Neural cell (in vitro differentiated cells): ENCODE measurements around the gene NPTN. TPM values are rescaled to one million over a fixed set of nuclear protein-coding genes. Genes with fewer than 3 reads are reported as not detected.
A peak's percentile ranks its signal among the peaks of the same experiment; 100 is the strongest.

ENCODE experiments used
- H2AFZ ChIP-seq: fragments of 200-600, 300-800 bp; sonication (generic), shearing (Covaris generic); 2 replicates; pipeline ENCODE4 v1.6.0; 2014; ENCODE audit warnings: low read depth, mild to moderate bottlenecking, antibody characterized with exemption, low read length, moderate library complexity
- H3F3A ChIP-seq: fragments of 200-600 bp; shearing (Covaris generic); 2 replicates; pipeline ENCODE4 v1.6.1; 2016; ENCODE audit warnings: mild to moderate bottlenecking, moderate library complexity, mixed read lengths, antibody characterized with exemption, low read length; ENCODE audit not compliant: insufficient read depth, poor library complexity, severe bottlenecking
- H3K27ac ChIP-seq: fragments of 200-600, 300-800 bp; sonication (generic), shearing (Covaris generic); 2 replicates; pipeline ENCODE4 v1.5.1; 2014; ENCODE audit warnings: mild to moderate bottlenecking, low read length, moderate library complexity
- H3K27me3 ChIP-seq: fragments of 300-800, 200-600 bp; sonication (generic), shearing (Covaris generic); 2 replicates; pipeline ENCODE4 v1.6.0; 2014; ENCODE audit warnings: mild to moderate bottlenecking, low read depth, low read length, moderate library complexity; ENCODE audit not compliant: insufficient read depth
- H3K36me3 ChIP-seq: fragments of 300-800, 200-600 bp; sonication (generic), shearing (Covaris generic); 2 replicates; pipeline ENCODE4 v1.5.1; 2014; ENCODE audit warnings: mild to moderate bottlenecking, antibody characterized with exemption, low read length, moderate library complexity; ENCODE audit not compliant: insufficient read depth
- H3K4me2 ChIP-seq: fragments of 300-800, 200-600 bp; sonication (generic), shearing (Covaris generic); 2 replicates; pipeline ENCODE4 v1.6.0; 2014; ENCODE audit warnings: mild to moderate bottlenecking, low read length
- H3K4me3 ChIP-seq: fragments of 300-800, 200-600 bp; sonication (generic), shearing (Covaris generic); 2 replicates; pipeline ENCODE4 v1.5.1; 2014; ENCODE audit warnings: mild to moderate bottlenecking, low read length, moderate library complexity
- H3K79me2 ChIP-seq: fragments of 200-600 bp; shearing (Covaris generic); replicated peaks from 2 replicates; pipeline ENCODE4 v1.6.0; 2014; ENCODE audit warnings: mild to moderate bottlenecking, low read length, moderate library complexity; ENCODE audit not compliant: insufficient read depth
- H3K9ac ChIP-seq: fragments of 300-800, 200-600 bp; sonication (generic), shearing (Covaris generic); 2 replicates; pipeline ENCODE4 v1.6.1; 2016; ENCODE audit warnings: mild to moderate bottlenecking, low read length, mixed read lengths
- H3K9me2 ChIP-seq: fragments of 200-600 bp; shearing (Covaris generic); 2 replicates; pipeline ENCODE4 v1.6.1; 2016; ENCODE audit warnings: mild to moderate bottlenecking, low read length, mixed read lengths; ENCODE audit not compliant: insufficient read depth
- H3K9me3 ChIP-seq: fragments of 200-600, 300-800 bp; sonication (generic), shearing (Covaris generic); 2 replicates; pipeline ENCODE4 v1.6.1; 2016; ENCODE audit warnings: mild to moderate bottlenecking, mixed run types, low read length, moderate library complexity, mixed read lengths
- H4K20me1 ChIP-seq: fragments of 200-600 bp; shearing (Covaris generic); 2 replicates; pipeline ENCODE4 v1.6.1; 2016; ENCODE audit warnings: mild to moderate bottlenecking, mixed run types; ENCODE audit not compliant: insufficient read depth
- CTCF ChIP-seq: fragments of 450-650 bp; IDR thresholded peaks from 2 replicates; pipeline ENCODE4 v1.5.1; 2014; ENCODE audit warnings: antibody characterized with exemption, mild to moderate bottlenecking, moderate library complexity; ENCODE audit not compliant: poor library complexity, severe bottlenecking
- EP300 ChIP-seq: fragments of 450-650 bp; conservative IDR thresholded peaks from 2 replicates; pipeline ENCODE4 v1.6.1; 2014; ENCODE audit warnings: antibody characterized with exemption, mild to moderate bottlenecking, moderate library complexity; ENCODE audit not compliant: poor library complexity, severe bottlenecking
- EZH2 ChIP-seq: fragments of 200-600, 300-800 bp; shearing (Covaris generic), sonication (generic); IDR thresholded peaks from 2 replicates; pipeline ENCODE4 v1.6.1; 2014; ENCODE audit warnings: antibody characterized with exemption, low read length, borderline replicate concordance, mild to moderate bottlenecking; ENCODE audit not compliant: insufficient read depth, poor library complexity, severe bottlenecking
- MXI1 ChIP-seq: fragments of 450-650 bp; conservative IDR thresholded peaks from 2 replicates; pipeline ENCODE4 v1.6.1; 2014; ENCODE audit warnings: antibody characterized with exemption, mild to moderate bottlenecking; ENCODE audit not compliant: poor library complexity, severe bottlenecking
- POLR2AphosphoS5 ChIP-seq: IDR thresholded peaks from 2 replicates; pipeline ENCODE4 v1.6.1; 2012
- RAD21 ChIP-seq: fragments of 450-650 bp; conservative IDR thresholded peaks from 2 replicates; pipeline ENCODE4 v1.6.1; 2014; ENCODE audit warnings: antibody characterized with exemption, mild to moderate bottlenecking, moderate library complexity
- SMC3 ChIP-seq: fragments of 450-650 bp; conservative IDR thresholded peaks from 2 replicates; pipeline ENCODE4 v1.6.1; 2014; ENCODE audit warnings: antibody characterized with exemption, mild to moderate bottlenecking, moderate library complexity; ENCODE audit not compliant: poor library complexity
- TAF1 ChIP-seq: IDR thresholded peaks from 2 replicates; pipeline ENCODE4 v1.6.1; 2012; ENCODE audit warnings: low read depth
- polyA plus RNA-seq: library from polyadenylated mRNA; depleted of rRNA; stranded (reverse); fragments of >200 nt; gene quantifications from 2 replicates; pipeline ENCODE4 v1.2.3, GENCODE V29; 2014
- TF ChIP-seq, protein P1 (sequence below): IDR thresholded peaks from 2 replicates; pipeline ENCODE4 v1.6.1; 2012; ENCODE audit warnings: borderline replicate concordance

The NPTN gene
- polyA plus RNA-seq, 1 donor from 2014 or later: 237 TPM

DNA sequence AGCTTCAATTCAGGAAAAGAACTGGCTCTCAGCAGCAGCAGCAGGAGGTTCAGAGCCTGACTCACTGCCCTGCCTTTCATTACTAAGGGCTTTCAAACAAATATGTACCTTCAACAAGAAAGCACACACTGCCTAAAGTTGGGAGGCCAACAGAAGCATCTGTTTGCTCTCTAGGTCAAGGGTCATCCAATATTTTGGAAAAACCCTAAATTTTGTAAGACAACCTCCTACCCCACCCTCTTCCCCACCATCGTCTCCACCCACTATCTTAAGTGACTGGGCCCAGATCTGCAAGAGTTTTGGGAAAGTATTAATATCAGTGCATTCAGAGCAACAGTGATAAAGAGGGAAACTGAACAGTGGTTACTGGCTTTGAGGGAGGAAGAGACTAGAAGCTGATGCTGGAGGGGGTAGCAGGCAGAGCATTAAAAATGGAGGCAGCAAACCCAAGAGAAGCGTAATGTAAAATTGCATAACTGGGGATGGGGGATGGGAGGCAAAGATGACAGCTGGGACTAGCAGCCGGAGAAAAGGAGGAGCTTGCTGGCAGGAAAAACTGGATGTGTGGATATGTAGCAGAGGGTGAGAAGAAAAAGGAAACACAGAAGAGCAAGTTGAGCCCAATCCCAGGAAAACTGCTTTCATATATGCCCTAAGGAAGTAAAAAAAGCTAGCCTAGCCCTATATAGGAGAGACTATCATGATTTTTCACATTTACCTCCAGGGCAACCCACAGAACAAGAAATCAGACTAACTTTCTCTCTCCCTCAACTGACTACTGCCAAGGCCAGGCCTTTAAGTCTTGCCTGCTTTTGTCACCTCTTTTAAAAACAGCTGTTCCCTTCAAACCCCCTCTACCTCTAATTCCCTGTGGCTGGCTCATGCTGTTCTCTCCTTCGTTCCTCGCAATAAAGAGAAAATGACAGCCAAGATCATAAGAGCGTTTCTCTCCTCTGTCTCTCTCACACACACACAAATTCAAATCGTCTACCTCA lies 31.4 kb downstream of the NPTN start:
- Histone ChIP-seq H3K79me2 (peaks cover 47% of the 10 kb centered on the region), H2AFZ (no peak overlapping the region), H3K9me2 (no peaks in the 10 kb centered on the region), H3K36me3 (no peaks in the 10 kb centered on the region), H3K9me3 (no peaks in the 10 kb centered on the region), H3K27me3 (no peaks in the 10 kb centered on the region), H3F3A (no peaks in the 10 kb centered on the region), H3K9ac (peak overlapping the region; percentile 45), H4K20me1 (no peaks in the 10 kb centered on the region), H3K27ac (peak overlapping the region; percentile 54), H3K4me3 (peak overlapping the region; percentile 48), H3K4me2 (peak overlapping the region; percentile 38)
- TF ChIP-seq CTCF (no peak), SMC3 (peak; percentile 11)

DNA sequence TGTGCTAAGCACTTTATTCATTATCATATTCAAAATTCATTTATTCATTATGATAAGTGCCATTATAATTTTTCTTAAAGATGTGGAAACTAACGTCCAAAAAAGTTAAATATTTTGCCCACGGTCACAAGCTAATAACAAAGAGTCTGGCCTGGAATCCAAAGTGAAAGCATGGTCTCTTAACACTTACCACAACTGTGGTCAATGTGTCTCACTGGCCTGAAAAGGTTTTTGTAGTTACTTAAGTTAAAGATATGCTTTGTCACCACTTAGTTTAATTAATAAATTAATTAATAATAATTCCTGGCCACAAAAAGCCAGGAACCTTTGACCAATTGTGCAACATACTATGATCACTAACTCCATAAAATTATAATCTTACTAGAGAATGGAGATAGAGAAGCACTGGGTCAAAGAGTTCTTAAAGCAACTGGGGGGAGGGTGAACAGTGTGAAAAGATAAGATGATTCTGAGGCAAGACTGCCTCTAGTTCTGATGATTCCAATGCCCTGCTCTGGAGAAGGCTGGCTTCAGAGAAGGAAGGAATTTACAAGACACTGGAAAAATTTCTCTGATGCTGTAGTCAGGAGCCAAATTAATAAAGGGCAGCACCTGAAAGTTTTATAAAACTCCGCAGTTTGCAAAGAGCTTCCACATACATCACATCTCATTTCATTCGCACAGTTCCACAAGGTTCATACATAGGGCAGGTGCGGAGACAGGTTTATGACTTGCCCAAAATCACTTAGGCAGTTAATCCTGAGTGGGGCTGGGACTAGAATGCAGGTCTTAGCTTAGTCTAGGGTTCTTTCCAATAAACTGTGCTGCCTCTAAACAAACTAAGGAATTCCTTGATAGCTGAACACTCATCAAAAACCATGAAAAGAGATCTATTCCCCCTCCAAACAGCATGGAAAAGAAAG lies 32.5 kb downstream of the NPTN start:
- TF ChIP-seq POLR2AphosphoS5 (no peak), SMC3 (no peak), EP300 (no peak), TAF1 (no peak), CTCF (no peak), MXI1 (no peak), RAD21 (no peak), EZH2 (no peak)
- TF ChIP-seq, protein P1, sequence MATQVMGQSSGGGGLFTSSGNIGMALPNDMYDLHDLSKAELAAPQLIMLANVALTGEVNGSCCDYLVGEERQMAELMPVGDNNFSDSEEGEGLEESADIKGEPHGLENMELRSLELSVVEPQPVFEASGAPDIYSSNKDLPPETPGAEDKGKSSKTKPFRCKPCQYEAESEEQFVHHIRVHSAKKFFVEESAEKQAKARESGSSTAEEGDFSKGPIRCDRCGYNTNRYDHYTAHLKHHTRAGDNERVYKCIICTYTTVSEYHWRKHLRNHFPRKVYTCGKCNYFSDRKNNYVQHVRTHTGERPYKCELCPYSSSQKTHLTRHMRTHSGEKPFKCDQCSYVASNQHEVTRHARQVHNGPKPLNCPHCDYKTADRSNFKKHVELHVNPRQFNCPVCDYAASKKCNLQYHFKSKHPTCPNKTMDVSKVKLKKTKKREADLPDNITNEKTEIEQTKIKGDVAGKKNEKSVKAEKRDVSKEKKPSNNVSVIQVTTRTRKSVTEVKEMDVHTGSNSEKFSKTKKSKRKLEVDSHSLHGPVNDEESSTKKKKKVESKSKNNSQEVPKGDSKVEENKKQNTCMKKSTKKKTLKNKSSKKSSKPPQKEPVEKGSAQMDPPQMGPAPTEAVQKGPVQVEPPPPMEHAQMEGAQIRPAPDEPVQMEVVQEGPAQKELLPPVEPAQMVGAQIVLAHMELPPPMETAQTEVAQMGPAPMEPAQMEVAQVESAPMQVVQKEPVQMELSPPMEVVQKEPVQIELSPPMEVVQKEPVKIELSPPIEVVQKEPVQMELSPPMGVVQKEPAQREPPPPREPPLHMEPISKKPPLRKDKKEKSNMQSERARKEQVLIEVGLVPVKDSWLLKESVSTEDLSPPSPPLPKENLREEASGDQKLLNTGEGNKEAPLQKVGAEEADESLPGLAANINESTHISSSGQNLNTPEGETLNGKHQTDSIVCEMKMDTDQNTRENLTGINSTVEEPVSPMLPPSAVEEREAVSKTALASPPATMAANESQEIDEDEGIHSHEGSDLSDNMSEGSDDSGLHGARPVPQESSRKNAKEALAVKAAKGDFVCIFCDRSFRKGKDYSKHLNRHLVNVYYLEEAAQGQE: no peak
- no peaks in the 10 kb centered on the region for H3F3A ChIP-seq
- H3K9me3 ChIP-seq: no peaks in the 10 kb centered on the region
- H3K27me3 ChIP-seq: no peaks in the 10 kb centered on the region
- peak overlapping the region; percentile 6 for H3K27ac ChIP-seq
- H3K4me2 ChIP-seq: peak overlapping the region; percentile 38
- no peak overlapping the region for H3K4me3 ChIP-seq
- no peaks in the 10 kb centered on the region for H4K20me1 ChIP-seq
- H3K9me2 ChIP-seq: no peaks in the 10 kb centered on the region
- H2AFZ ChIP-seq: no peak overlapping the region
- H3K36me3 ChIP-seq: no peaks in the 10 kb centered on the region
- peaks cover 45% of the 10 kb centered on the region for H3K79me2 ChIP-seq
- H3K9ac ChIP-seq: peak overlapping the region; percentile 45
